Brain microvascular endothelial cell (primary cell): Measurements from ENCODE around the gene WDR7.

Experiments used
- DNase-seq: peaks from one replicate; pipeline ENCODE4 v3.0.0-alpha.2; 2020
- H3K27ac ChIP-seq: fragments of 250-450 bp; sonication (Bioruptor Pico); 2 replicates; pipeline ENCODE4 v1.5.1; 2020; ENCODE audit warnings: mild to moderate bottlenecking, moderate library complexity
- H3K27me3 ChIP-seq: fragments of 250-450 bp; sonication (Bioruptor Pico); replicated peaks from 2 replicates; pipeline ENCODE4 v1.5.1; 2020; ENCODE audit warnings: mild to moderate bottlenecking
- H3K36me3 ChIP-seq: fragments of 250-450 bp; sonication (Bioruptor Pico); replicated peaks from 2 replicates; pipeline ENCODE4 v1.5.1; 2020; ENCODE audit warnings: mild to moderate bottlenecking
- H3K4me3 ChIP-seq: 2 replicates; pipeline ENCODE4 v1.5.1; 2011; ENCODE audit warnings: low read depth, mild to moderate bottlenecking, control low read depth, low read length, moderate library complexity
- in situ Hi-C: cut with HindIII; loops from 2 replicates; pipeline ENCODE4 v1.10.0; 2017; ENCODE audit warnings: low sequenced_read_pairs, low pct_ligation_motif_present
- TF ChIP-seq, protein P1 (sequence below): IDR thresholded peaks from 2 replicates; pipeline ENCODE4 v1.5.1; 2011; ENCODE audit warnings: low read depth, mild to moderate bottlenecking, moderate library complexity, low read length, control low read depth, inconsistent platforms; ENCODE audit errors: missing control alignments

WDR7 gene

GRCh38 chr18:56986829-56987228 is 335.7 kb downstream of the WDR7 start:
- H3K4me3 ChIP-seq = no peak overlapping the region
- no peak for DNase-seq
- H3K36me3 ChIP-seq = no peaks in the 10 kb centered on the region
- TF ChIP-seq, protein P1, sequence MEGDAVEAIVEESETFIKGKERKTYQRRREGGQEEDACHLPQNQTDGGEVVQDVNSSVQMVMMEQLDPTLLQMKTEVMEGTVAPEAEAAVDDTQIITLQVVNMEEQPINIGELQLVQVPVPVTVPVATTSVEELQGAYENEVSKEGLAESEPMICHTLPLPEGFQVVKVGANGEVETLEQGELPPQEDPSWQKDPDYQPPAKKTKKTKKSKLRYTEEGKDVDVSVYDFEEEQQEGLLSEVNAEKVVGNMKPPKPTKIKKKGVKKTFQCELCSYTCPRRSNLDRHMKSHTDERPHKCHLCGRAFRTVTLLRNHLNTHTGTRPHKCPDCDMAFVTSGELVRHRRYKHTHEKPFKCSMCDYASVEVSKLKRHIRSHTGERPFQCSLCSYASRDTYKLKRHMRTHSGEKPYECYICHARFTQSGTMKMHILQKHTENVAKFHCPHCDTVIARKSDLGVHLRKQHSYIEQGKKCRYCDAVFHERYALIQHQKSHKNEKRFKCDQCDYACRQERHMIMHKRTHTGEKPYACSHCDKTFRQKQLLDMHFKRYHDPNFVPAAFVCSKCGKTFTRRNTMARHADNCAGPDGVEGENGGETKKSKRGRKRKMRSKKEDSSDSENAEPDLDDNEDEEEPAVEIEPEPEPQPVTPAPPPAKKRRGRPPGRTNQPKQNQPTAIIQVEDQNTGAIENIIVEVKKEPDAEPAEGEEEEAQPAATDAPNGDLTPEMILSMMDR = no peak
- in situ Hi-C loops = no loop called here
- no peaks in the 10 kb centered on the region for H3K27me3 ChIP-seq
- H3K27ac ChIP-seq = no peak overlapping the region

DNA sequence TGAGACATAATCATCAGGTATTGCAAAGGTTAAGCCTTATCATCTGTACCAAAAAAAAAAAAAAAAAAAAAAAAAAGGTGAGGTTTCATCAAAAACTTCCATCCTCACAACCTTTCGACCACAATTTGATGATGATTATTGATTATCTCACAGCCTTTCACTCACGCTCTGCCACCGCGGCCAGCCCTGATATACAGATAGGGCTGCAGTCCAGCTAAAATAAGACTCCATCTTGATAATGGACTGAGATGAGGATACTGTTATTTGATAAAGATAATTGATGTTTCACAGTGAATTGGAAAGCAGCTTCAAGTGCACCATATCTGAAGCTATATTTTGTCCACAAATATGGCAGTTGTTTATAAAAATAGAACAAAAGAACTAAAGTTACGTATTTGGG is 336.1 kb downstream of the WDR7 start:
- no peak for DNase-seq
- no peak overlapping the region for H3K4me3 ChIP-seq
- H3K27ac ChIP-seq = no peak overlapping the region
- H3K36me3 ChIP-seq = no peaks in the 10 kb centered on the region
- in situ Hi-C loops = no loop called here
- H3K27me3 ChIP-seq = no peaks in the 10 kb centered on the region
- TF ChIP-seq, protein P1 = no peak

GRCh38 chr18:56988022-56988421 is 336.9 kb downstream of the WDR7 start:
- DNase-seq = no peak
- Histone ChIP-seq H3K36me3 (no peaks in the 10 kb centered on the region), H3K27ac (no peak overlapping the region), H3K27me3 (no peaks in the 10 kb centered on the region), H3K4me3 (no peak overlapping the region)
- in situ Hi-C loops = no loop called here
- TF ChIP-seq, protein P1 = no peak

DNA sequence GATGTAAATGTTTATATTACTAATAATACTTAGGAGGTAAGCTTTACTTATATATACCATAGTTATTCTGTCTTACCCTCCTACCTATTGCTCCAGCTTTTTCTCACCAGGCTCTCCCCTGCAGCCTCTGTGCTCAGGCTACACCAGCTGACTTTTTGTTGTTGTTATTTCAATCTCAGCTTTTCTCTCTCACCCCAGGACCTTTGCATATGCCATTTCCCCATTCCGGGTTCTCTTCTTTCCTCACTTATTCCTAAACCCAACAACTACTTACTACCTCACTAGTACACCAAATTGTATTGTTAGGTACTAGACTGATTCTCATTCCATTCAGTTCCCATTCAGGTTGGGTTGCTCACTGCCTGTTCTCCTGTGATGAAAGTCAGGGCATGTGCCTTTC is 339.5 kb downstream of the WDR7 start:
- in situ Hi-C loops = no loop called here
- no peak for DNase-seq
- Histone ChIP-seq H3K27ac (no peak overlapping the region), H3K36me3 (no peaks in the 10 kb centered on the region), H3K4me3 (no peak overlapping the region), H3K27me3 (no peaks in the 10 kb centered on the region)
- TF ChIP-seq, protein P1 = no peak

- no peak overlapping the region for H3K4me3 ChIP-seq
These were observed 341.6 kb downstream of the WDR7 start for GRCh38 chr18:56992777-56993176.

More at GRCh38 chr18:56992777-56993176, 341.6 kb downstream of the WDR7 start:
- TF ChIP-seq, protein P1 = no peak
- no peak overlapping the region for H3K27ac ChIP-seq
- no peaks in the 10 kb centered on the region for H3K36me3 ChIP-seq
- H3K27me3 ChIP-seq = no peaks in the 10 kb centered on the region
- no peak for DNase-seq
- in situ Hi-C loops = no loop called here
